ENCODE measurements around the gene SH3BP5L. TPM values are rescaled to one million over a fixed set of nuclear protein-coding genes. Genes with fewer than 3 reads are reported as not detected.

Gene SH3BP5L
- total and polyA plus RNA-seq, 2 of the 4 experiments (the other 2 are of a cell fraction), result 23.3 to 35.9 TPM

GRCh38 chr1:248787430-248787829 lies 38.3 kb downstream of the SH3BP5L start:
- intact Hi-C loops (cut with micrococcal nuclease) (no loop called here), in situ Hi-C loops (cut with MboI; ENCODE audit: low sequenced_read_pairs) (no loop called here), dilution Hi-C loops (cut with HindIII; ENCODE audit: low sequenced_read_pairs, unreplicated experiment) (no loop called here)
- Histone ChIP-seq H3K27ac (ENCODE audit: insufficient read depth, low read length) (no peak overlapping the region), H3K4me2 (ENCODE audit: low read depth, low read length) (no peak overlapping the region), H2BK5ac (ENCODE audit: low read depth, low read length, poor library complexity, severe bottlenecking) (no peak overlapping the region), H3K79me1 (ENCODE audit: low read depth in 1 of 2, low read length in 2 of 2) (no peaks in the 10 kb centered on the region), H2BK20ac (ENCODE audit: low read depth, low read length) (no peak overlapping the region), H3K18ac (ENCODE audit: low read depth, low read length) (no peak overlapping the region), H4K5ac (ENCODE audit: low read depth, low read length) (no peak overlapping the region), H3K4ac (ENCODE audit: low read depth, low read length) (no peak overlapping the region), H2AK9ac (replicated peaks; ENCODE audit: low read depth, low read length, poor library complexity) (no peak overlapping the region), H4K20me1 (ENCODE audit: insufficient read depth, low read length) (no peaks in the 10 kb centered on the region), H3K23ac (ENCODE audit: low read depth, low read length) (no peak overlapping the region), H4K8ac (ENCODE audit: low read depth in 2 of 2, low read length in 2 of 2) (no peak overlapping the region), H3K36me3 (ENCODE audit: control insufficient read depth, insufficient read depth, low read length) (no peaks in the 10 kb centered on the region), H3K56ac (ENCODE audit: extremely low read depth, insufficient read depth, low read length) (no peak overlapping the region), H4K91ac (ENCODE audit: insufficient read depth, low read depth, low read length) (no peak overlapping the region), H3K9me3 (ENCODE audit: control insufficient read depth, insufficient read depth, low read length) (no peaks in the 10 kb centered on the region; the same call in 1 of the 2 replicates), H3K4me1 (ENCODE audit: control insufficient read depth, insufficient read depth, low read length) (no peaks in the 10 kb centered on the region), H3K27me3 (ENCODE audit: control insufficient read depth, insufficient read depth, low read length) (no peaks in the 10 kb centered on the region), H3K14ac (replicated peaks; ENCODE audit: low read depth, low read length) (no peak overlapping the region), H2AK5ac (ENCODE audit: low read depth, low read length) (no peak overlapping the region), H2AFZ (replicated peaks; ENCODE audit: low read length, poor library complexity) (no peak overlapping the region), H2BK15ac (ENCODE audit: low read depth, low read length) (no peak overlapping the region), H3K9ac (ENCODE audit: low read depth, low read length) (no peak overlapping the region), H2BK120ac (ENCODE audit: low read depth, low read length) (no peak overlapping the region), H3K4me3 (ENCODE audit: insufficient read depth, low read depth, low read length) (no peak overlapping the region), H3K9me1 (ENCODE audit: insufficient read depth, low read length) (no peaks in the 10 kb centered on the region)
- CTCF ChIA-PET, result no interaction called here
- ATAC-seq (ENCODE audit: low read depth) (no peak), DNase-seq (no peak)
- BruUV-seq (replicated peaks), result no TSS peak
- TF ChIP-seq MXI1 (IDR thresholded peaks at IDR 0.05; ENCODE audit: borderline replicate concordance, low read depth, low read length) (no peak), RCOR1 (IDR thresholded peaks at IDR 0.05; ENCODE audit: insufficient replicate concordance, low read length) (no peak), CTCF (conservative IDR thresholded peaks at IDR 0.05; ENCODE audit: low read depth, low read length) (no peak), RAD21 (IDR thresholded peaks at IDR 0.05; ENCODE audit: low read length) (no peak), ELK1 (IDR thresholded peaks at IDR 0.05; ENCODE audit: borderline replicate concordance, low read depth, low read length) (no peak), MAFK (IDR thresholded peaks at IDR 0.05; ENCODE audit: low read depth, low read length) (no peak), RFX5 (IDR thresholded peaks at IDR 0.05; ENCODE audit: low read depth, low read length) (no peak), POLR2A (IDR thresholded peaks at IDR 0.05; ENCODE audit: low read depth, low read length) (no peak)
- WGBS, 2 experiments (ENCODE audit: extremely low coverage in 2 of 2, insufficient read length in 1 of 2), result no CpG with 5 or more reads among the region's 4 CpGs
- POLR2A ChIA-PET (ENCODE audit: unreplicated experiment), result no interaction called here

Measured in IMR-90 (cell line).